GM12878 (cell line): ENCODE results near the gene CAMTA2. TPM values are rescaled to one million over a fixed set of nuclear protein-coding genes. Genes with fewer than 3 reads are reported as not detected.

Experiments used
- ATAC-seq: fragments of 200-7000 bp; cut with Tn5 transposase; 3 replicates; pipeline ENCODE4 v1.9.1; 2020; ENCODE audit warnings: mild to moderate bottlenecking, moderate library complexity
- BruUV-seq: library from RNA; stranded (reverse); fragments of 400-500 nt; replicated peaks from 2 replicates; lab custom pipeline; 2021; lab: Mats Ljungman, UMichigan
- CTCF ChIA-PET: fragments of 300-600 bp; sonication (Branson Sonifier 250); formaldehyde crosslinking; extraction: SDS; loops from one replicate; lab custom pipeline; 2021; ENCODE audit warnings: inconsistent platforms; lab: Yijun Ruan, JAX
- POLR2A ChIA-PET: fragments of 350-600 bp; formaldehyde crosslinking; extraction: SDS; loops from one replicate; lab custom pipeline; 2021; ENCODE audit warnings: inconsistent platforms; lab: Charles Lee
- RAD21 ChIA-PET: fragments of 300-600 bp; sonication (Branson Sonifier 250); formaldehyde crosslinking; loops from one replicate; lab custom pipeline; 2023; ENCODE audit warnings: antibody characterized with exemption; ENCODE audit not compliant: unreplicated experiment; lab: Charles Lee
- SMC1A ChIA-PET: fragments of 300-600 bp; sonication (Branson Sonifier 250); formaldehyde crosslinking; loops from one replicate; lab custom pipeline; 2023; ENCODE audit not compliant: unreplicated experiment, uncharacterized antibody; lab: Charles Lee
- DNase-seq: peaks from one replicate; pipeline ENCODE4 v3.0.0-alpha.2; 2011; ENCODE audit warnings: low read depth, low spot score
- FAIRE-seq: peaks from 3 replicates; lab custom pipeline; 2011; peaks lifted over from hg19 to GRCh38; lab: Jason Lieb, UNC
- H2AFZ ChIP-seq: 2 replicates; pipeline ENCODE4 v1.6.0; 2011; ENCODE audit warnings: low read depth, low read length, control low read depth; ENCODE audit not compliant: control insufficient read depth
- H3K27ac ChIP-seq: 2 replicates; pipeline ENCODE4 v1.5.1; 2011; ENCODE audit warnings: control low read depth; ENCODE audit not compliant: control insufficient read depth, insufficient read depth
- H3K27me3 ChIP-seq, 2 experiments: replicated peaks in 1 of 2; 2 replicates each; pipeline versions ENCODE4 v1.6.0 to v1.6.1; 2011; ENCODE audit warnings: low read length in 1 of 2; ENCODE audit not compliant: control insufficient read depth in 2 of 2, insufficient read depth in 2 of 2
- H3K36me3 ChIP-seq, 2 experiments: 2 replicates each; pipeline ENCODE4 v1.5.1; 2011; ENCODE audit warnings: low read length in 1 of 2; ENCODE audit not compliant: control insufficient read depth in 2 of 2, insufficient read depth in 2 of 2
- H3K4me1 ChIP-seq: 2 replicates; pipeline ENCODE4 v1.6.1; 2011; ENCODE audit warnings: mild to moderate bottlenecking, low read length, moderate library complexity, mixed read lengths; ENCODE audit not compliant: control insufficient read depth, insufficient read depth
- H3K4me2 ChIP-seq: 2 replicates; pipeline ENCODE4 v1.6.0; 2011; ENCODE audit warnings: control low read depth; ENCODE audit not compliant: control insufficient read depth, insufficient read depth
- H3K4me3 ChIP-seq: fragments of 200-600 bp; sonication (generic); 2 replicates; pipeline ENCODE4 v1.5.1; 2016
- H3K79me2 ChIP-seq: 2 replicates; pipeline ENCODE4 v1.6.0; 2011; ENCODE audit warnings: low read length; ENCODE audit not compliant: control insufficient read depth, insufficient read depth
- H3K9ac ChIP-seq: 2 replicates; pipeline ENCODE4 v1.8.0; 2011; ENCODE audit warnings: low read length, control low read depth, mixed read lengths; ENCODE audit not compliant: control insufficient read depth, insufficient read depth
- H3K9me3 ChIP-seq: replicated peaks from 3 replicates; pipeline ENCODE4 v1.5.1; 2011; ENCODE audit warnings: mild to moderate bottlenecking, low read length; ENCODE audit not compliant: control insufficient read depth, insufficient read depth
- H4K20me1 ChIP-seq: 2 replicates; pipeline ENCODE4 v1.6.0; 2011; ENCODE audit not compliant: control insufficient read depth, insufficient read depth
- FOXK2 ChIP-seq: fragments of 450-650 bp; IDR thresholded peaks from 2 replicates; pipeline ENCODE4 v1.6.1; 2017; ENCODE audit warnings: mild to moderate bottlenecking, moderate library complexity
- GATAD2B ChIP-seq: fragments of 450-650 bp; conservative IDR thresholded peaks from 2 replicates; pipeline ENCODE4 v1.6.1; 2017; ENCODE audit warnings: low read depth, mild to moderate bottlenecking, moderate library complexity
- KLF5 ChIP-seq: fragments of 450-650 bp; IDR thresholded peaks from 2 replicates; pipeline ENCODE4 v1.6.1; 2014; ENCODE audit warnings: mild to moderate bottlenecking; ENCODE audit not compliant: partially characterized antibody
- MAX ChIP-seq: IDR thresholded peaks from 2 replicates; pipeline ENCODE4 v1.6.1; 2012; ENCODE audit warnings: low read depth, low read length, improper control_type of control experiment
- MLLT1 ChIP-seq: fragments of 450-650 bp; IDR thresholded peaks from 2 replicates; pipeline ENCODE4 v1.6.1; 2016; ENCODE audit warnings: mild to moderate bottlenecking
- MYB ChIP-seq: fragments of 150-350 bp; IDR thresholded peaks from 2 replicates; pipeline ENCODE4 v1.6.1; 2014; ENCODE audit warnings: mild to moderate bottlenecking, low read depth, low read length, borderline replicate concordance
- SREBF1 ChIP-seq: IDR thresholded peaks from 2 replicates; pipeline ENCODE4 v1.6.1; 2012; ENCODE audit warnings: mild to moderate bottlenecking, low read length
- SREBF2 ChIP-seq: IDR thresholded peaks from 2 replicates; pipeline ENCODE4 v1.6.1; 2012; ENCODE audit warnings: mild to moderate bottlenecking, low read length
- SUZ12 ChIP-seq: fragments of 200-600 bp; sonication (generic); IDR thresholded peaks from one replicate; pipeline ENCODE4 v1.6.1; 2018; ENCODE audit warnings: antibody characterized with exemption, mild to moderate bottlenecking; ENCODE audit not compliant: unreplicated experiment
- ZBED1 ChIP-seq: IDR thresholded peaks from 2 replicates; pipeline ENCODE4 v1.6.1; 2016; ENCODE audit warnings: borderline replicate concordance
- ZNF217 ChIP-seq: fragments of 450-650 bp; IDR thresholded peaks from 2 replicates; pipeline ENCODE4 v1.6.1; 2017; ENCODE audit warnings: antibody characterized with exemption, mild to moderate bottlenecking
- ZNF274 ChIP-seq: IDR thresholded peaks from one replicate; pipeline ENCODE4 v1.8.0; 2011; ENCODE audit not compliant: insufficient read length, insufficient read depth
- in situ Hi-C: fragments of 300-500 bp; cut with MboI; formaldehyde crosslinking; loops from 9 replicates; pipeline ENCODE4 v1.14.3; 2018; ENCODE audit warnings: mixed read lengths
- intact Hi-C: fragments of 100-400 bp; cut with micrococcal nuclease; formaldehyde crosslinking; loops from one replicate; pipeline ENCODE4 v1.14.2; 2022; ENCODE audit not compliant: unreplicated experiment
- polyA plus RNA-seq, 11 experiments: library from polyadenylated mRNA; depleted of rRNA in 4 of 11; unstranded in 6 of 11; stranded (reverse) in 5 of 11; fragments of >200 nt; fragmentation: Nextera tagmentation in 4 of 11; fragmentation: Illumina TruSeq in 1 of 11; extraction: Ambion mirVana in 4 of 11; extraction: Trizol in 1 of 11; gene quantifications; 1 replicate in 1 of 11; 2 replicates in 10 of 11; pipeline versions ENCODE4 v1.2.1 to v1.2.3, GENCODE V29; 2011 to 2016; ENCODE audit warnings: inconsistent platforms in 2 of 11, missing spikeins in 2 of 11, low read depth in 1 of 11
- total RNA-seq, 4 experiments: library from RNA; depleted of rRNA in 3 of 4; stranded (reverse); fragments of >200 nt in 3 of 4; fragmentation: Illumina TruSeq in 1 of 4; extraction: Trizol in 1 of 4; gene quantifications; 2 replicates each; pipeline versions ENCODE4 v1.2.1 to v1.2.3, GENCODE V29; 2013 to 2021
- TF ChIP-seq, protein P1 (sequence below): fragments of 450-650 bp; IDR thresholded peaks from 2 replicates; pipeline ENCODE4 v1.6.1; 2017; ENCODE audit warnings: antibody characterized with exemption, mild to moderate bottlenecking, moderate library complexity

CAMTA2 gene
- total and polyA plus RNA-seq, 10 of the 15 experiments (the other 5 are each of a cell fraction or from before 2014, with no cell fraction given) = 0.42 to 29.3 (median 11.2) TPM

DNA sequence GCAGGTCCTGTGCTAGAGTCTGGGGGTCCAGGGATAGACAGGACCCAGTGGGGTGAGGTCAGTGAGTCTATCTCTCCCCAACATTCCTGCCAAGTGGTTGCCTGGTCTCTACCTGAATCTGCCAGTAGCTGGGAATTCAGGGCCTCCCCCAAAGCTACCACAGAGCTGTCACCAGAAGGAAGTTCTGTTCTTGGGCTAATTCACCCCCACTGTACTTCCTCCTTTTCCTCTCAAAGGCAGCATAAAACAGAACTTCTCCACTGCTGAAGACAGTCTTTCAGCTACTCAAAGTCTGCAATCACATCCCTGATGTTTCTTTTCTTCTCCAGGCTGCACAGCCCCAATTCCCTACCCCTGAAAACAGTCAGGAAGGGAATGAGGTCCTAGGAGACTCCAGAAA, 8.7 kb downstream of the CAMTA2 start:
- FAIRE-seq = no peak
- Histone ChIP-seq H4K20me1 (no peaks in the 10 kb centered on the region), H3K4me1 (peaks cover 12% of the 10 kb centered on the region), H3K27me3 (no peaks in the 10 kb centered on the region), H3K4me3 (no peak overlapping the region), H3K9ac (no peak overlapping the region), H3K36me3 (peaks cover 12 to 22% of the 10 kb centered on the region in 2 experiments; a peak in 3 of 4 replicates), H3K79me2 (no peaks in the 10 kb centered on the region), H3K27ac (no peak overlapping the region), H2AFZ (no peak overlapping the region), H3K9me3 (no peaks in the 10 kb centered on the region), H3K4me2 (no peak overlapping the region)
- no peak for TF ChIP-seq MLLT1
- no peak for TF ChIP-seq SREBF1
- no peak for TF ChIP-seq SUZ12
- TF ChIP-seq ZBED1 = no peak
- no peak for TF ChIP-seq MAX
- TF ChIP-seq ZNF217 = no peak
- no peak for TF ChIP-seq FOXK2
- TF ChIP-seq GATAD2B = no peak
- TF ChIP-seq MYB = no peak
- TF ChIP-seq ZNF274 = no peak
- no peak for TF ChIP-seq SREBF2
- no peak for TF ChIP-seq KLF5
- TF ChIP-seq, protein P1, sequence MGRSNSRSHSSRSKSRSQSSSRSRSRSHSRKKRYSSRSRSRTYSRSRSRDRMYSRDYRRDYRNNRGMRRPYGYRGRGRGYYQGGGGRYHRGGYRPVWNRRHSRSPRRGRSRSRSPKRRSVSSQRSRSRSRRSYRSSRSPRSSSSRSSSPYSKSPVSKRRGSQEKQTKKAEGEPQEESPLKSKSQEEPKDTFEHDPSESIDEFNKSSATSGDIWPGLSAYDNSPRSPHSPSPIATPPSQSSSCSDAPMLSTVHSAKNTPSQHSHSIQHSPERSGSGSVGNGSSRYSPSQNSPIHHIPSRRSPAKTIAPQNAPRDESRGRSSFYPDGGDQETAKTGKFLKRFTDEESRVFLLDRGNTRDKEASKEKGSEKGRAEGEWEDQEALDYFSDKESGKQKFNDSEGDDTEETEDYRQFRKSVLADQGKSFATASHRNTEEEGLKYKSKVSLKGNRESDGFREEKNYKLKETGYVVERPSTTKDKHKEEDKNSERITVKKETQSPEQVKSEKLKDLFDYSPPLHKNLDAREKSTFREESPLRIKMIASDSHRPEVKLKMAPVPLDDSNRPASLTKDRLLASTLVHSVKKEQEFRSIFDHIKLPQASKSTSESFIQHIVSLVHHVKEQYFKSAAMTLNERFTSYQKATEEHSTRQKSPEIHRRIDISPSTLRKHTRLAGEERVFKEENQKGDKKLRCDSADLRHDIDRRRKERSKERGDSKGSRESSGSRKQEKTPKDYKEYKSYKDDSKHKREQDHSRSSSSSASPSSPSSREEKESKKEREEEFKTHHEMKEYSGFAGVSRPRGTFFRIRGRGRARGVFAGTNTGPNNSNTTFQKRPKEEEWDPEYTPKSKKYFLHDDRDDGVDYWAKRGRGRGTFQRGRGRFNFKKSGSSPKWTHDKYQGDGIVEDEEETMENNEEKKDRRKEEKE = no peak
- no peak for DNase-seq
- in situ Hi-C loops = no loop called here
- CTCF ChIA-PET = interaction anchor here (4.5 kb wide), 1 partner anchor 83 kb away, joined by 55 read pairs; no protein-coding TSS in a partner anchor
- RAD21 ChIA-PET = interaction anchor here (1.5 kb wide), 1 partner anchor 39 kb away, joined by 6 read pairs; the partner anchor contains the start of genes RNF167 and SLC25A11
- no peak for ATAC-seq
- intact Hi-C loops = no loop called here
- POLR2A ChIA-PET = interaction anchor here (0.7 kb wide), 1 partner anchor 89 kb away, joined by 3 read pairs; no protein-coding TSS in a partner anchor
- SMC1A ChIA-PET = interaction anchor here (2.2 to 3.6 kb wide), 2 partner anchors 69 to 83 kb away, joined by 8 to 29 read pairs; no protein-coding TSS in a partner anchor
- BruUV-seq = no TSS peak
